Calu3 (cell line): ENCODE measurements around the gene WBP1L. TPM values are rescaled to one million over a fixed set of nuclear protein-coding genes. Genes with fewer than 3 reads are reported as not detected.

Experiments used
- BruUV-seq: library from RNA; stranded (reverse); fragments of 400-500 nt; replicated peaks from 2 replicates; lab custom pipeline; 2021; lab: Mats Ljungman, UMichigan
- CTCF ChIA-PET: fragments of 300-600 bp; sonication (Branson Sonifier 250); formaldehyde crosslinking; loops from one replicate; lab custom pipeline; 2022; ENCODE audit warnings: antibody characterized with exemption; lab: Charles Lee
- DNase-seq: peaks from one replicate; pipeline ENCODE4 v3.0.0; 2022
- H3K27ac Mint-ChIP-seq: one replicate; pipeline ENCODE4 v1.8.0; 2022; ENCODE audit warnings: mixed read lengths; ENCODE audit not compliant: unreplicated experiment
- H3K27me3 Mint-ChIP-seq: one replicate; pipeline ENCODE4 v1.8.0; 2022; ENCODE audit warnings: mixed read lengths; ENCODE audit not compliant: unreplicated experiment
- H3K36me3 Mint-ChIP-seq: one replicate; pipeline ENCODE4 v1.8.0; 2022; ENCODE audit warnings: mild to moderate bottlenecking, moderate library complexity, mixed read lengths; ENCODE audit not compliant: insufficient read depth, unreplicated experiment
- H3K4me1 Mint-ChIP-seq: one replicate; pipeline ENCODE4 v1.8.0; 2022; ENCODE audit warnings: mild to moderate bottlenecking, low read depth, mixed read lengths; ENCODE audit not compliant: unreplicated experiment
- H3K4me3 Mint-ChIP-seq: one replicate; pipeline ENCODE4 v1.8.0; 2022; ENCODE audit warnings: mild to moderate bottlenecking, low read depth, moderate library complexity, mixed read lengths; ENCODE audit not compliant: unreplicated experiment
- H3K9me3 Mint-ChIP-seq: one replicate; pipeline ENCODE4 v1.8.0; 2022; ENCODE audit warnings: low read depth, mixed read lengths; ENCODE audit not compliant: unreplicated experiment
- CTCF ChIP-seq: fragments of 200-600 bp; IDR thresholded peaks from one replicate; pipeline ENCODE4 v1.8.0; 2022; ENCODE audit warnings: antibody characterized with exemption; ENCODE audit not compliant: unreplicated experiment
- intact Hi-C: fragments of 100-400 bp; cut with micrococcal nuclease; formaldehyde crosslinking; loops from one replicate; pipeline ENCODE4 v1.10.0; 2022; ENCODE audit not compliant: unreplicated experiment
- total RNA-seq: library from RNA; stranded (reverse); gene quantifications from 2 replicates; pipeline ENCODE4 v1.2.3, GENCODE V29; 2022

The WBP1L gene
- total RNA-seq, 1 experiment from 2014 or later = 19.9 TPM

GRCh38 chr10:102723989-102724388 lies 19.8 kb upstream of the WBP1L start:
- Mint-ChIP-seq H3K27ac (no peak overlapping the region), H3K36me3 (peaks cover under 1% of the 10 kb centered on the region), H3K27me3 (no peaks in the 10 kb centered on the region), H3K9me3 (no peaks in the 10 kb centered on the region), H3K4me3 (no peak overlapping the region), H3K4me1 (peaks cover 10% of the 10 kb centered on the region)
- intact Hi-C loops = loop anchor here (10.0 kb wide), 1 partner anchor 191 kb away; the partner anchor contains the start of gene CNNM2
- DNase-seq = no peak
- BruUV-seq = no TSS peak
- CTCF ChIA-PET = no interaction called here
- no peak for TF ChIP-seq CTCF

GRCh38 chr10:102726274-102726673 lies 17.5 kb upstream of the WBP1L start:
- H3K27ac Mint-ChIP-seq = no peak overlapping the region
- peaks cover 16% of the 10 kb centered on the region for H3K4me1 Mint-ChIP-seq
- H3K27me3 Mint-ChIP-seq = no peaks in the 10 kb centered on the region
- H3K4me3 Mint-ChIP-seq = no peak overlapping the region
- H3K36me3 Mint-ChIP-seq = peaks cover 4% of the 10 kb centered on the region
- DNase-seq = no peak
- CTCF ChIA-PET = no interaction called here
- intact Hi-C loops = loop anchor here (10.0 kb wide), 1 partner anchor 189 kb away; the partner anchor contains the start of gene CNNM2
- BruUV-seq = no TSS peak
- H3K9me3 Mint-ChIP-seq = no peaks in the 10 kb centered on the region
- TF ChIP-seq CTCF = no peak

- CTCF ChIA-PET = interaction anchor here (0.5 to 1.4 kb wide), 2 partner anchors 13 to 143 kb away, joined by 3 read pairs; partner anchors contain the start of genes ARL3 and SFXN2
- Mint-ChIP-seq H3K4me3 (no peak overlapping the region), H3K36me3 (peaks cover 4% of the 10 kb centered on the region), H3K27ac (no peak overlapping the region), H3K4me1 (peaks cover 9% of the 10 kb centered on the region), H3K27me3 (no peaks in the 10 kb centered on the region), H3K9me3 (no peaks in the 10 kb centered on the region)
- DNase-seq = no peak
- intact Hi-C loops = loop anchor here (10.0 kb wide), 1 partner anchor 188 kb away; the partner anchor contains the start of gene CNNM2
- BruUV-seq = no TSS peak
- TF ChIP-seq CTCF = no peak
Observed at GRCh38 chr10:102727037-102727818, 16.5 kb upstream of the WBP1L start.

- peak; percentile 78 for DNase-seq
- H3K9me3 Mint-ChIP-seq = no peaks in the 10 kb centered on the region
- intact Hi-C loops = loop anchor here (10.0 kb wide), 1 partner anchor 185 kb away; the partner anchor contains the start of gene CNNM2
- H3K27me3 Mint-ChIP-seq = no peaks in the 10 kb centered on the region
- no TSS peak for BruUV-seq
- peak; percentile 41 for TF ChIP-seq CTCF
- H3K36me3 Mint-ChIP-seq = peaks cover 4% of the 10 kb centered on the region
- H3K27ac Mint-ChIP-seq = no peak overlapping the region
- CTCF ChIA-PET = no interaction called here
- H3K4me1 Mint-ChIP-seq = peaks cover 8% of the 10 kb centered on the region
- no peak overlapping the region for H3K4me3 Mint-ChIP-seq
Observed at GRCh38 chr10:102729029-102730026, 14.4 kb upstream of the WBP1L start.
